Neural progenitor cell (in vitro differentiated cells): ENCODE results near the gene ELANE. TPM values are rescaled to one million over a fixed set of nuclear protein-coding genes. Genes with fewer than 3 reads are reported as not detected.

Experiments used
- DNase-seq: peaks from one replicate; pipeline ENCODE4 v3.0.0-alpha.2; 2016; ENCODE audit warnings: low spot score
- H2AFZ ChIP-seq: fragments of 200-600 bp; sonication (generic); replicated peaks from 2 replicates; pipeline ENCODE4 v1.6.1; 2016; ENCODE audit warnings: antibody characterized with exemption
- H3F3A ChIP-seq: fragments of 200-600 bp; sonication (generic); 2 replicates; pipeline ENCODE4 v1.6.1; 2016; ENCODE audit warnings: antibody characterized with exemption, low read depth
- H3K27ac ChIP-seq: fragments of 200-600 bp; sonication (generic); 2 replicates; pipeline ENCODE4 v1.5.1; 2016; ENCODE audit warnings: mild to moderate bottlenecking
- H3K27me3 ChIP-seq: fragments of 200-600 bp; sonication (generic); 2 replicates; pipeline ENCODE4 v1.6.1; 2016; ENCODE audit warnings: mild to moderate bottlenecking, moderate library complexity
- H3K36me3 ChIP-seq: fragments of 200-600 bp; sonication (generic); 2 replicates; pipeline ENCODE4 v1.5.1; 2016
- H3K4me1 ChIP-seq: fragments of 200-600 bp; sonication (generic); 2 replicates; pipeline ENCODE4 v1.6.1; 2016; ENCODE audit warnings: mixed run types
- H3K4me2 ChIP-seq: fragments of 200-600 bp; sonication (generic); 2 replicates; pipeline ENCODE4 v1.6.1; 2016
- H3K4me3 ChIP-seq: fragments of 200-600 bp; sonication (generic); 2 replicates; pipeline ENCODE4 v1.5.1; 2016
- H3K79me2 ChIP-seq: fragments of 200-600 bp; sonication (generic); 2 replicates; pipeline ENCODE4 v1.6.1; 2016; ENCODE audit warnings: low read depth
- H3K9ac ChIP-seq: fragments of 200-600 bp; sonication (generic); 2 replicates; pipeline ENCODE4 v1.6.1; 2016
- H3K9me3 ChIP-seq: fragments of 200-600 bp; sonication (generic); 2 replicates; pipeline ENCODE4 v1.5.1; 2016; ENCODE audit warnings: low read depth
- H4K20me1 ChIP-seq: fragments of 200-600 bp; sonication (generic); 2 replicates; pipeline ENCODE4 v1.6.1; 2016; ENCODE audit warnings: low read depth
- H3K27ac Mint-ChIP-seq: 3 replicates; pipeline ENCODE4 v1.8.0; 2021; ENCODE audit warnings: mixed read lengths
- H3K27me3 Mint-ChIP-seq: 2 replicates; pipeline ENCODE4 v1.8.0; 2022; ENCODE audit warnings: low read depth, mild to moderate bottlenecking, inconsistent platforms, moderate library complexity, mixed read lengths; ENCODE audit not compliant: insufficient read depth
- H3K36me3 Mint-ChIP-seq: 3 replicates; pipeline ENCODE4 v1.8.0; 2021; ENCODE audit warnings: mixed read lengths
- H3K4me1 Mint-ChIP-seq: 3 replicates; pipeline ENCODE4 v1.8.0; 2021; ENCODE audit warnings: mixed read lengths
- H3K4me3 Mint-ChIP-seq: 3 replicates; pipeline ENCODE4 v1.8.0; 2021; ENCODE audit warnings: mild to moderate bottlenecking, moderate library complexity, mixed read lengths
- H3K9me3 Mint-ChIP-seq: 3 replicates; pipeline ENCODE4 v1.8.0; 2020; ENCODE audit warnings: mixed read lengths
- CTCF ChIP-seq: fragments of 200-600 bp; sonication (generic); IDR thresholded peaks from 2 replicates; pipeline ENCODE4 v1.5.1; 2017; ENCODE audit warnings: antibody characterized with exemption, mild to moderate bottlenecking
- EZH2 ChIP-seq: fragments of 200-600 bp; sonication (generic); IDR thresholded peaks from 2 replicates; pipeline ENCODE4 v1.6.1; 2017; ENCODE audit warnings: antibody characterized with exemption, mild to moderate bottlenecking, moderate library complexity
- EZH2phosphoT487 ChIP-seq: fragments of 200-600 bp; sonication (generic); IDR thresholded peaks from 2 replicates; pipeline ENCODE4 v1.6.1; 2017; ENCODE audit warnings: antibody characterized with exemption
- total RNA-seq: library from RNA; depleted of rRNA; stranded (reverse); fragments of >200 nt; gene quantifications from 2 replicates; pipeline ENCODE4 v1.2.3, GENCODE V29; 2015; ENCODE audit warnings: low replicate concordance

Gene ELANE
- total RNA-seq, 1 donor from 2014 or later: not detected

GRCh38 chr19:896999-897398, 44.9 kb downstream of the ELANE start:
- H3K9ac ChIP-seq: no peak overlapping the region
- Mint-ChIP-seq H3K4me3 (no peak overlapping the region), H3K27me3 (peaks cover 11% of the 10 kb centered on the region), H3K9me3 (no peaks in the 10 kb centered on the region), H3K4me1 (peaks cover 21% of the 10 kb centered on the region), H3K27ac (no peak overlapping the region), H3K36me3 (peaks cover 1% of the 10 kb centered on the region)
- H3K4me3 ChIP-seq: no peak overlapping the region
- peaks cover 17% of the 10 kb centered on the region for H3F3A ChIP-seq
- H2AFZ ChIP-seq: no peak overlapping the region
- H3K9me3 ChIP-seq: no peaks in the 10 kb centered on the region
- peaks cover 9% of the 10 kb centered on the region for H3K79me2 ChIP-seq
- H4K20me1 ChIP-seq: peaks cover 37% of the 10 kb centered on the region
- no peak for TF ChIP-seq CTCF
- no peak overlapping the region for H3K27ac ChIP-seq
- H3K27me3 ChIP-seq: no peaks in the 10 kb centered on the region
- H3K4me2 ChIP-seq: no peak overlapping the region
- DNase-seq: no peak
- no peaks in the 10 kb centered on the region for H3K36me3 ChIP-seq
- no peaks in the 10 kb centered on the region for H3K4me1 ChIP-seq

GRCh38 chr19:897442-898039, 45.4 kb downstream of the ELANE start:
- Histone ChIP-seq H2AFZ (no peak overlapping the region), H3K79me2 (peaks cover 9% of the 10 kb centered on the region), H4K20me1 (peaks cover 43% of the 10 kb centered on the region), H3K27ac (no peak overlapping the region), H3K4me2 (no peak overlapping the region), H3K9ac (no peak overlapping the region), H3F3A (peaks cover 19% of the 10 kb centered on the region), H3K27me3 (no peaks in the 10 kb centered on the region), H3K9me3 (no peaks in the 10 kb centered on the region), H3K4me3 (no peak overlapping the region), H3K4me1 (peaks cover under 1% of the 10 kb centered on the region), H3K36me3 (no peaks in the 10 kb centered on the region)
- H3K36me3 Mint-ChIP-seq: peaks cover 1% of the 10 kb centered on the region
- TF ChIP-seq CTCF (peak; percentile 30), EZH2 (no peak)
- H3K9me3 Mint-ChIP-seq: no peaks in the 10 kb centered on the region
- H3K4me3 Mint-ChIP-seq: no peak overlapping the region
- H3K27ac Mint-ChIP-seq: no peak overlapping the region
- peaks cover 21% of the 10 kb centered on the region for H3K4me1 Mint-ChIP-seq
- peaks cover 9% of the 10 kb centered on the region for H3K27me3 Mint-ChIP-seq
- peak; percentile 59 for DNase-seq

- no peaks in the 10 kb centered on the region for H3K9me3 Mint-ChIP-seq
- H3K36me3 Mint-ChIP-seq: peaks cover 1% of the 10 kb centered on the region
- peaks cover 10% of the 10 kb centered on the region for H3K4me1 ChIP-seq
- no peak overlapping the region for H2AFZ ChIP-seq
- H3K27ac Mint-ChIP-seq: peak overlapping the region; percentile 58
- no peak overlapping the region for H3K27ac ChIP-seq
- peaks cover 54% of the 10 kb centered on the region for H4K20me1 ChIP-seq
- H3K9me3 ChIP-seq: no peaks in the 10 kb centered on the region
- TF ChIP-seq CTCF: no peak
- no peak for TF ChIP-seq EZH2
- no peak for TF ChIP-seq EZH2phosphoT487
- H3K36me3 ChIP-seq: no peaks in the 10 kb centered on the region
- no peaks in the 10 kb centered on the region for H3K27me3 ChIP-seq
- H3K4me3 ChIP-seq: no peak overlapping the region
- H3K79me2 ChIP-seq: peaks cover 15% of the 10 kb centered on the region
- peaks cover 4% of the 10 kb centered on the region for H3K27me3 Mint-ChIP-seq
- peak; percentile 54 for DNase-seq
- H3K9ac ChIP-seq: no peak overlapping the region
- no peak overlapping the region for H3K4me2 ChIP-seq
- no peak overlapping the region for H3K4me3 Mint-ChIP-seq
- H3K4me1 Mint-ChIP-seq: peaks cover 22% of the 10 kb centered on the region
- H3F3A ChIP-seq: peaks cover 27% of the 10 kb centered on the region
Measured at GRCh38 chr19:898663-899062, 46.6 kb downstream of the ELANE start.
